GF-D8 (cell line): Measurements from ENCODE around the gene ZFP64.
"Not testable (repeated sequence)": the region's sequence is repeated elsewhere in the genome, so short reads cannot be mapped to it uniquely, and the experiment has no call there.

ENCODE experiments used
- DNase-seq: peaks from one replicate; lab custom pipeline; 2025; lab: John Stamatoyannopoulos, UW

ZFP64 gene

DNA sequence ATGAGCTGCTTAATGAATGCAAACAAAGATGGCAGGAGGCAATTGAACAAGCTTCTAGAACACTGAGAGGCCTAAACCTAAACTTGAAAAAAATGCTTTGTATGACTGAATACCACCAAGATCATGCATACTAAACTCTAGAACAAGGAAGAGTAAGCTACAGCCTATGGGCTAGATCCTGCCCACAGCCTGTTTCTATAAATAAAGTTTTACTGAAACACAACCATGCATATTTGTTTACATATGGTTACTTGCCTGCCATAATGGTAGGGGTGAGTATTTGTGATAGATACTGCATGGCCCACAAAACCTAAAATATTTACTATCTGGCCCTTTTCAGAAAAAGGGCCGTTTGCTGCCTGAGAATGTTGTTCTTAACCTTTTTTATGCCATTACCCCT, 37.0 kb downstream of the ZFP64 start:
- no peak for DNase-seq

DNA sequence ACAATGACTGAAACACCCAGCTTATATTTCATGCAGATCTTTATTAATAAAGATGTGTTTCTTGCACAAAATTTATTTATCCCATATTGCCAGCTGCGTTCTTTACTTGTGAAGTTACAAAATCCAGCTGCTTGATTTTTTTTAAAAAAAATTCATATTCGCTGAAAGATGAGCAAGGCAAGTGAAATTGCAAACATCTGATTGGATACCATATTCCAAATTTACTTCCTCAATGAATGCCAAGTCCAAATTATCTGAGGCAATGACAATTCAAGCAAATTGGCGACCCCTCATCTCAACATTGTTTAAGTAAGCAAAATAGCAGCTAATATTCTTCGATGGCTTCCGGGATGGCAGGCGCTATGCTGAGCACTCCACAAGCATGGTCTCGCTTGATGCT, 37.7 kb downstream of the ZFP64 start:
- DNase-seq = no peak

DNA sequence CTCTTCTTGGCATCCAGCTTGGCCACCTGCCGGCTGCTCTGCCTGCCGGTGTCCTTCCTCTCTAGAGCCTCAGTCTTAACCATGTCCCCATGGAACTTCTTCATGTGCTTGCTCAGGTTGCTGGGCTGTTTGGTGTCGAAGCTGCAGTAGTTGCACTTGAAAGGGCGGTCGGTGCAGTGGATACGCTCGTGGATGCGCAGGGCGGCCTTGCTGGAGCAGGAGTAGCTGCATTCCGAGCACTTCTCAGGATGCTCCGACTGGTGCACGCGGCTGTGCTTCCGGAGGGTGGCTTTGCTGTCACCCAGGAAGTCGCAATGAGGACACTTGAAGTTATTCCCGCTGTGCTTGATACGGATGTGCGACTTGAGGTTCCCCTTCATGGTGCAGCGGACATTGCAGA, 38.7 kb downstream of the ZFP64 start:
- DNase-seq = no peak

DNA sequence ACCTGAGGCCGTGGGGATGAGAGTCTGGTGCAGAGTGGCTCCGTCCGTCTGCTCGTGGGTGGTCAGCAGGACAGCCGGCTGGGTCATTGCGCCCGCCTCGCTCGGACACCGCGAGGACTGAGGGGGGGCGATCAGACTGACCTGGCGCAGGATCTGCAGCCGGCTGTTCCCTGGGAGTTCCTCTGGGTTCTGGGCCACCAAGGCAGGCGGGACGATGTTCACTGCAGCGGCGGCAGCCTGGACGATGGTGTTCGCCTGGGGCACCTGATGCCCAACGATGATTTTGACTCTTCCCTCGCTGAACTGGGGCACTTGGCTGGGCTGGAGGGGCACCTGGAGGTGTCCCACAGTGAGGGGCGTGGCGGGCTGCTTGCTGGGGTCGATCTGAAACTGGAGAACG, 39.2 kb downstream of the ZFP64 start:
- no peak for DNase-seq

DNA sequence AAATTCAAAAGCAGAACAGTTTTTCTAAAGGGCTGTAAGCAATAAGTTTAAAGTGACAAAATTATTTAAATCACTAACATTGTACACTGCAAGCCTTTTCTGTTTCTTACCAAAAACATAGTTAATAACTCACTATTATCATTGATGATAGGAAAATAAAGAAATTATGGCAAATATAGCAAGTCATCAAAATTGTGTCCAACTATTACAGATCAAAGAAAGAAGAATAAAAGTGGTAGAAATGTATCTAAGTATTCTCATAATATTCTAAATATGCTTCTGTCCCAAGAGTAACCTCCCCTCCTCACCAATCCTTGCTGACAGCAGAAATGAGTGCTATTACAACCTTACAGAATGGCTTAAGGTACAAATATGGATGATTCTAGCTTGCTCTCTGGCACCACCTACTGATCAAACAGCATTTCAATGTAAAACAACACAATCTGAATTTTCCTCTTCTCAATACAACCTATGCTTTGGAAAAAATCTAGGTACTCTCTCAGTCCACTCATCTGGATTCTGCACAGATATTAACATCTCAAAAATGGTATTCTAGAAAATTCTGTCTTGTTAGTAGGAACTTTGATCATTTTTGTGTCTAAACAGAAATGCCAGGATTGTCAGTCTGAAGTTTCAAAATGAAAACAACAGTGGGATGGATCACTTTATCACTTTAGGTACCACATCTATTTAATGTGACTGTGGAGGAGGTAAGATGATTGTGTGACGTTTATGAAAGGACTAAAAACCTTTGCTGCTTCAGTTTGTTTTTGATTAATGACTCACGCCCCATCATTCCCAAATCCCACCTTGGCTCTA, 40.9 kb downstream of the ZFP64 start:
- no peak for DNase-seq

DNA sequence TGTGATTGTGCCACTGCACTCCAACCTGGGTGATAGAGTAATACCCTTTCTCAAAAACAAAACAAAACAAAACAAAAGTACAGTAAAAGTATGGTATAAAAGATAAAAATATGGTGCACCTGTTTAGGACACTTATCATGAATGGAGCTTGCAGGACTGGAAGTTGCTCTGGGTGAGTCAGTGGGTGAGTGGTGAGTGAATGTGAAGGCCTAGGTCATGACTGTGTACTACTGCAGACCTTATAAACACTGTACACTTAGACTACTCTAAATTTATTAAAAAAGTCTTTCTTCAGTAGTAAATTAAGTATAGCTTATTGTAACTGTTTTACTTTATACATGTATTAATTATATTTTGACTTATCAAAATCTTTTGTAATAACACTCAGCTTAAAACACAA, 46.0 kb downstream of the ZFP64 start:
- DNase-seq = no peak

DNA sequence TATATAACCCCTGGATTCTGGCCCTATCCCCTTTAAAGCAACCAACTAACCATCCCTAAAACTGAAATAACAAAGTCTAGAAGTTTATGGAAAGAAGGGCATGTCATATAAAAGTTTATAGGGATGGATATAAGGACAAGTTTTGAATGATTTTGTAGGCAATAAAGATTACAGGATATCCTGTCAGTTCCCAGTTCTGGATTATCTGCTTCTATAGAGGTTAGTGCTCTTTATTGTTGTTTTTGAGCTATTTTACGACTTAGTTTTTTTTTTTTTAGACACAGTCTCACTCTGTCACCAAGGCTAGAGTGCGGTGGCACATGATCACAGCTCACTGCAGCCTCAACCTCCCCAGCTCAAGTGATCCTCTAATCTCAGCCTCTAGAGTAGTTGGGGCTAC, 48.3 kb downstream of the ZFP64 start:
- no peak for DNase-seq

DNA sequence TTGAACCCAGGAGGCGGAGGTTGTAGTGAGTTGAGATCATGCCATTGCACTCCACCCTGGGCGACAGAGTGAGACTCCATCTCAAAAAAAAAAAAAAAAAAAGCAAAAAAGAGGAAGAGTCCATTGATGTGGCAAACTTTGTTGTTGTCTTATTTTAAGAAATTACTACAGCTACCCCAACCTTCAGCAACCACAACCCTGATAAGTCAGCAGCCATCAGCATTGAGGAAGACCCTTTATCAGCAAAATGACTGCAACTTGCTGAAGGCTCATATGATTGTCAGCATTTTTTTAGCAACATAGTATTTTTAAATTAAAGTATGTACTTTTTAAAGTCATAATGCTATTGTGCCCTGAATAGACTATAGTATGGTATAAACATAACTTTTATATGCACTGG, 48.8 kb downstream of the ZFP64 start:
- DNase-seq = no peak

DNA sequence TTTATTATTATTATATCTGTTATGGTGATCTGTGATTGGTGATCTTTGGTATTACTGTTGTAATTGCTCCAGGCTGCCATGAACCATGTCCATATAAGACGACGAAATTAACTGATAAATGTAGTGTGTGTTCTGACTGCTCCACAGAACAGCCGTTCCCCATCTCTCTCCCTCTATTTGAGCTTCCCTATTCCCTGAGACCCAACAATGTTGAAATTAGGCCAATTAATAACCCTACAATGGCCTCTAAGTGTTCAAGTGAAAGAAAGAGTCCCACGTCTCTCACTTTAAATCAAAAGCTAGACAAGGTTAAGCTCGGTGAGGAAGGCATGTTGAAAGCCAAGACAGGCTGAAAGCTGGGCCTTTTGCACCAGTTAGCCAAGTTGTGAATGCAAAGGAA, 51.6 kb downstream of the ZFP64 start:
- no peak for DNase-seq

DNA sequence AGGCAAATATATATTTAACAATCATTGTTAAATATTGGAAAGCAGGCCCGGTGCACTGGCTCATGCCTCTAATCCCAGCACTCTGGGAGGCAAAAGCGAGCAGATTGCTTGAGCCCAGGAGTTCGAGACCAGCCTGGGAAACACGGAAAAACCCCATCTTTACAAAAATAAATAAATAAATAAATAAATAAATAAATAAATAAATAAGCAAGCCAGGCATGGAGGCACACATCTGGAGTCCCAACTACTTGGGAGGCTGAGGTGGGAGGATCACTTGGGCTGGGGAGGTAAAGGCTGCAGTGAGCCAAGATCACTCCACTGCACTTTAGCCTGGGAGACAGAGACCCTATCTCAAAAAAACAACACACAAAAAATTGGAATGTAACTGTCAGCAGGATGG, 53.7 kb downstream of the ZFP64 start:
- DNase-seq = no peak

DNA sequence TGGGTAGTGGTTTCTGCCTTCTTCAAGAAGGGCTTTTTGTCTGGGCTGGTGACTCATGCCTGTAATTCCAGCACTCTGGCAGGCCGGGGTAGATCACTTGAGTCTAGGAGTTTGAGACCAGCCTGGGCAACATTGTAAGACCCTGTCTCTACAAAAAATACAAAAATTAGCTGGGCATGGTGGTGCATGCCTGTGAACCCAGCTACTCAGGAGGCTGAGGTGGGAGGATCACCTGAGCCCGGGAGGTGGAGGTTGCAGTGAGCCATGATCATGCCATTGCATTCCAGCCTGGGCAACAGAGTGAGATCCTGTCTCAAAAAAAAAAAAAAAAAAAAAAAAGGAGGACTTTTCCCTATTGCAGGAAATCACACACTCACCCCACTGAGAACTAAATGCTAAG, 57.9 kb downstream of the ZFP64 start:
- not testable (repeated sequence) for DNase-seq

DNA sequence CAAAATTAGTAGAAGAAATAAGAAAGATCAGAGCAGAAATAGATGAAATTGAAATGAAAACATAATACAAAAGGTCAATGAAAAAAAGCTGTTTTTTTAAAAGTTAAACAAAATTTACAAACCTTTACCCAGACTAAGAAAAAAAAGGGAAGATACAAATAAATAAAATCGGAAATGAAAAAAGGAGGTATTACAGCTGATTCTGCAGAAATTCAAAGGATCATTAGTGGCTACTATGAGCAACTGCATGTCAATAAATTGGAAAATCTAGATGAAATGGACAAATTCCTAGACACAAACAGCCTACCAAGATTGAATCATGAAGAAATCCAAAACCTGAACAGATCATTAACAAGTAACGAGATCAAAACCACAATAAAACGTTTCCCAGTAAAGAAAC, 59.2 kb downstream of the ZFP64 start:
- DNase-seq = no peak

DNA sequence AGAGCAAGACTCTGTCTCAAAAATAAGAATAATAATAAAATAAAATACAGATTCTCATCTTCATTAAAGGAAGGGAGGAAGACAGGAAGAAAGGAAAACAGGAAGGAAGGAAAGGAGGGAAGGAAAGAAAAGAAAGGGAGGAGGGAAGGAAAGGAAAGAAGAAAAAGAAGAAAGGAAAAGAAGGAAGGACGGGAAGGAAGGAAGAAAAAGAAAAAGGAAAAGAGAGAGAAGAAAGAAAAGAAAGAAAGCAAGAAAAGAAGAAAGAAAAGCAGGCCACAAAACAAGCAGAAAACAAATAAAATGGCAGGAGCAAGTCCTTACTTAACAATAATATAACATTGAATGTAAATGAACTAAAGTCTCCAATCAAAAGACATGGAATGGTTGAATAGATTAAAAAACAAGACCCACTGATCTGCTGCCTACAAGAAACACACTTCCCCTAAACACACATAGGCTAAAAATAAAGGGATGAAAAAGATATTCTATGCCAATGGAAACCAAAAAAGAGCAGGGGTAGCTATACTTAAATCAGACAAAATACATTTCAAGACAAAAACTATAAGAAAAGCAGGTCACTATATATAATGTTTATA, 60.4 kb downstream of the ZFP64 start:
- DNase-seq = no peak

DNA sequence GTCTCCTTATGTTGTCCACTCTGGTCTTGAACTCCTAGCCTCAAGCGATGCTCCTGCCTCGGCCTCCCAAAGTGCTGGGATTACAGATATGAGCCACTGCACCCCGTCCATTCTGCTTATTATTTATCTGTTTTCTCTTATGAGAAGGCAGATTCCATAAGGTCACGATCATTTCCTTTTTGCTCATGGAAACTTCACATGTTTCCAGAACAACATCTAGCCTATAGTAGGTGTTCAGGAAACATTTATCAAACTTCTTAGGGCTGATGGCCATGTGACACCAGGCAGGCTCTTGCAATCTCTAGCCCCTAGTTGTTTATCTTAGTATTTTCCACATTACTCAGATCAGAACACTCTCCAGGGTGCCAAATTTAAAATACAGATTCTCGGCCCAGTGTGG, 61.2 kb downstream of the ZFP64 start:
- DNase-seq = no peak

DNA sequence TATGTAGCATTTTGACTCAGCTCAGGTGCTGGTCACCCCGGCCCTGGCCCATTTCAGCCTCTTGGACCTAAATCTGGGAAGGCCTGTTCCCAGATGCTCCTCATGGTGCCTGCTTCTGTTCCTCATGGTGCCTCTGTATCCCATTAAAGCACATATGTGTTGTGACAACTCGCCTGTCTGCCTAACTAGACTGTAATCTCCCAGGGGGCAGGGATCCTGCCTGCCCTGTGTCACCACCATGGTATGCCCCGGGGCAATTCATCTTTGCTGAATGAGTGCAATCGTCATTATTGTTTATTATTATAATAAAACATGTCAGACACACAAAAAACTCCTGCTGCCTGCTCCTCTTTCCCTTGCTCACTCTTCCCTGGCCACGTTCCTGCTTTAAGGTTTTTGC, 62.0 kb downstream of the ZFP64 start:
- DNase-seq = no peak

DNA sequence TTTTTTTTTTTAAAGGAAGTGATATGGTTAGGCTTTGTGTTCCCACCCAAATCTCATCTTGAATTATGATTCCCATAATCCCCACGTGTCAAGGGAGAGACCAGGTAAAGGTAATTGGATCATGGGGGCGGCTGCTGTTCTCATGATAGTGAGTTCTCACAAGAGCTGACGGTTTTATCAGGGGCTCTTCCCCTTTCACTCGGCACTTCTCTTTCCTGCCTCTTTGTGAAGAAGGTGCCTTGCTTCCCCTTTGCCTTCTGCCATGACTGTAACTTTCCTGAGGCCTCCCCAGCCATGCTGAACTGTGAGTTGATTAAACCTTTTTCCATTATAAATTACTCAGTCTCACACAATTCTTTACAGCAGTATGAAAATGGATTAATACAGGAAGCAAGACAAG, 64.3 kb downstream of the ZFP64 start:
- DNase-seq = peak; percentile 61

DNA sequence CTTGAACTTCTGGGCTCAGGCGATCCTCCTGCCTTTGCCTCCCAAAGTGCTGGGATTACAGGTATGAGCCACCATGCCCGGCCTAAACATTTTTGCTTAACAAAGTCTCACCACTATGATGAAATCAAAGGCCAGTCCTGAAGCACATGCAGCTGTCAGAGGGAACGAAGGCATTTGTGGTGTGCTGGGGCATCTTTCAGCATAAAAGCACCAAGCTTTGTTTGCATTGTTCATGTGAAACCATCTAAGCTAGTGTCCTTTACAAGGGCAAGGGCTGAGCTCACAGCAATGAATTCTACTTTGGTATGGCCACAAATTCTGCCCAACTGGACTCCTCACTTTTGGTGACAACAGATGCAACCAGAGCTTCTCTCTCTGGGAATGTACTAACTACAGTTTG, 66.8 kb downstream of the ZFP64 start:
- no peak for DNase-seq

DNA sequence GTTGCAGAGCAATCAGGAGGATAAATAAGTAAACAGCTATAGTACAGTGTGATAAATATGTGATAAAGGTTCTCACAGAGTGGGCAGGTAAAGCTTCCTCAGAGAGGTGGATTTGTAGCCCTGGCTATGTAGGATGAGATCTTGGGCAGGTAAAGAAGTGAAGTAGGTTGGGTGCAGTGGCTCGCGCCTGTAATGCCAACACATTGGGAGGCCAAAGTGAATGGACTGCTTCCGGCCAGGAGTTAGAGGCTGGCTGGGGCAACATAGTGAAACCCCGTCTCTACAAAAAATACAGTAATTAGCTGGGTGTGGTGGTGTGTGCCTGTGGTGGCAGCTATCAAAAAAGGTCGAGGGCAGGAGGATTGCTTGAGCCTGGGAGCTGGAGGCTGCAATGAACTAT, 72.9 kb downstream of the ZFP64 start:
- no peak for DNase-seq

DNA sequence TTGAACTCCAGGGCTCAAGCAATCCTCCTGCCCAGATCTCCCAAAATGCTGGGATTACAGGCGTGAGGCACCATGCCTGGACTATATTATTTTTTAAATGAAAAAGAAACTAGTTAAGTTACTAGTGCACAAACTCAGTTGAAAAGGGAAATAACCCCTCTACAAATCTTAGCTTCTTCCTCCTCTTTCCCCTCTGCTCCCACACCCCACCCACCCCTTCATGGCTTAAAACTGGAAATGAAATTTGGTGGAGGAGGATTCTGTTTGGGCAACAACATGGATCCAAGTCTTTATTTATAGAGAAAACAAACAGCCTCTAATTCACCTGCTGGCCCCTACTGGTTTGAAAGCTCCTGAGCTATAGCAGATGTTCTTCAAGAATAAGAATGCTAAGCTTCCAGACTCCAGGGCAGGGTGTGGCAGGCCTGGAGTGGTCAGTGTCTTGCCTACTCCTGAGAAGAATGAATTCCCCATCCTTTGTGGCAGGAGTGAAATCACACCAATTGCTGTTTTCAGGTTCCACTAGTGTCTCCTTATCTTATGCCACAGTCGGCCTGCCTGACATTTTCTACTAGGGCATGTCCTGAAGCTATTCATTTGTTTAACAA, 73.5 kb downstream of the ZFP64 start:
- DNase-seq = no peak

DNA sequence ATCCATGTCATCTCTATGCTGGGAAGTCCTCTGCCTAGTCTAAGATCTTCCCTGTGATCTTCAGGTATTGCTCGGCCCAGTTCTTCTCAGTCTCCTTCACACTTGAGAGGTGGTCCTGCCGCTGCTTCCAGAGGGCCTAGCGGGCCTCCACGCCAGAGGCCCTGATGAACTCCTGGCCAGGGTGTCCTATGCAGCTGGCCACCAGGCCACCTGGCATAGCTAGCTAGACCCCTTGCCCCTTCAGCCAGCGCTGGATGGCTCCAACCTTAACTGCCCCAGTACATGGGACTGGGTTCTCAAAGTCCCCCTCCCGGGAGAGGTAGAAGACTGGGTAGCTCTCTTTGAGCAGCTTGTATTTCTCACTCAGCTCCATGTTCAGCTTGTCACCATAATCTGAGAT, 81.1 kb downstream of the ZFP64 start:
- DNase-seq = no peak

DNA sequence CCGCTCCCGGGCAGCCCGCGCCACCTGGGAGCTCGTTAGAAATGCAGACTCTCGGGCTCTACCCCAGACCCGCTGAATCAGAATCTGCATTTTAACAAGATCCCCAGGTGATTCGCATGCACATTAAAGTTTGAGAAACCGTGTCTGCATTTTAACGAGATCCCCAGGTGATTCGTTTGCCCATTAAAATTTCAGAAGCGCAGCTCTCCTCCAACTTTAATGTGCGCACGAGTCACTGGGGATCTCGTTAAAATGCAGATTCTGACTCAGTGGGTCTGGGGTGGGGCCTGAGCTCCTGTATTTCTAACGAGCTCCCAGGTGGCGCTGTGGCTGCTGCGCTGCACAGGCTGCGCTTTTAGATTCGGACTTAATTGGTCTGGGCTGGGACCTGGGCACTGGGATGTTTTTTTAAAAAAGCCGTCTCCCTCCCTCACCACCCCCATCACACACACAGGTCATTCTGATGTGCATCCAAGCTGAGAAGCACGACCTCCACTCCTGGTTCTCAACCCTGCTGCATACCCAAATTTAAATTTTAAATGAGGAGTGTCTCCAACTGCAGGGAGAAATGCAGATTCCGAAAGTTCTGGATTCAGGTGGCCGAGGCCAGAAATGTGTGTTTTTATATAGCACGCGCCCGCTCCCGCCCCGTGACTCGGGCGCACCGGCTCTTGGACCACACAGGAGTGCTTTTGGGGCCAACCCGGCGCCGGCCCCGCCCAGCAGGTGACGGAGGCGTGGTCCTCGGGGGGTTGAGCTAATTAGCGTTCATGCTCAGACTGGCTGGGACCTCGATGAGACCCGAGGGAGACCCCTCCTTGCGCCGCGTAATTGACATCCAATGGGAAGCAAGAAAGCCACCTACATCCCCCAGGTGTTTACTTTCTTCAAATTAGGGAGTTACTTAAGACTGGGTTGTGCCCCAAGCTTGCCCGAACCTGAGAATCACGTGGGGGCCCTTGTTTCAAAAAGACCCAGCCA, 85.8 kb downstream of the ZFP64 start:
- no peak for DNase-seq
